Measurements from ENCODE around the gene KCNQ1. TPM values are rescaled to one million over a fixed set of nuclear protein-coding genes. Genes with fewer than 3 reads are reported as not detected.

The KCNQ1 gene
- total and polyA plus RNA-seq, 2 donors (not counting 3 experiments of a cell fraction or from before 2014, with no cell fraction given): 0.07 to 0.09 TPM

- dilution Hi-C loops (cut with MboI; ENCODE audit: extremely low pct_ligation_motif_present, low sequenced_read_pairs): no loop called here
- FAIRE-seq: no peak
- Histone ChIP-seq H3K9ac (replicated peaks; ENCODE audit: extremely low read depth, insufficient read depth, low read length) (no peak overlapping the region), H3K4me3 (replicated peaks in 1 of 3; ENCODE audit: insufficient read depth in 1 of 3, low read depth in 1 of 3, low read length in 3 of 3) (no peak overlapping the region), H3K36me3 (ENCODE audit: control insufficient read depth in 2 of 2, extremely low read depth in 1 of 2, insufficient read depth in 2 of 2, low read length in 2 of 2) (no peaks in the 10 kb centered on the region), H3K27ac (ENCODE audit: insufficient read depth, low read depth, low read length) (no peak overlapping the region), H3K4me2 (ENCODE audit: insufficient read depth, low read length) (no peak overlapping the region), H4K20me1 (replicated peaks; ENCODE audit: control insufficient read depth, extremely low read depth, insufficient read depth, low read length) (no peaks in the 10 kb centered on the region), H3K4me1 (ENCODE audit: control insufficient read depth, extremely low read depth, insufficient read depth, low read length) (no peaks in the 10 kb centered on the region), H3K79me2 (ENCODE audit: control insufficient read depth, insufficient read depth, low read length) (no peaks in the 10 kb centered on the region), H3K9me1 (replicated peaks; ENCODE audit: control insufficient read depth, extremely low read depth, insufficient read depth, low read length) (no peaks in the 10 kb centered on the region), H3K9me3 (replicated peaks; ENCODE audit: control insufficient read depth, insufficient read depth, low read length) (no peaks in the 10 kb centered on the region), H2AFZ (ENCODE audit: low read depth, low read length) (no peak overlapping the region), H3K27me3 (ENCODE audit: control insufficient read depth in 2 of 2, insufficient read depth in 2 of 2, low read length in 2 of 2) (peaks cover 20 to 26% of the 10 kb centered on the region in 2 experiments)
- intact Hi-C loops (cut with micrococcal nuclease): no loop called here
- no peak for DNase-seq (ENCODE audit: low read depth, low spot score)
- TF ChIP-seq MYC (IDR thresholded peaks at IDR 0.05; ENCODE audit: low read depth, low read length) (no peak), MAX (IDR thresholded peaks at IDR 0.05; ENCODE audit: insufficient read depth, insufficient read length) (no peak), CTCF (IDR thresholded peaks at IDR 0.05; ENCODE audit: extremely low read depth in 1 of 2, insufficient read depth in 1 of 2, low read depth in 1 of 2, low read length in 2 of 2) (no peak), FOS (IDR thresholded peaks at IDR 0.05; ENCODE audit: borderline replicate concordance, insufficient read depth, low read length) (no peak), POLR2AphosphoS5 (IDR thresholded peaks at IDR 0.05; ENCODE audit: insufficient read depth, low read depth, low read length) (no peak), POLR2A (IDR thresholded peaks at IDR 0.05; ENCODE audit: low read depth, low read length) (no peak), EZH2 (IDR thresholded peaks at IDR 0.05; ENCODE audit: borderline replicate concordance, low read depth, low read length, severe bottlenecking) (no peak), JUN (IDR thresholded peaks at IDR 0.05; ENCODE audit: borderline replicate concordance, insufficient read depth, insufficient read length, low read depth) (no peak), GATA2 (IDR thresholded peaks at IDR 0.05; ENCODE audit: insufficient read depth, insufficient read length, low read depth, low read length) (no peak)
- BruUV-seq (replicated peaks): no TSS peak
- POLR2A ChIA-PET: no interaction called here
- CTCF ChIA-PET: no interaction called here
Observed at GRCh38 chr11:2858995-2859698, 414.3 kb downstream of the KCNQ1 start.
